CD4-positive, alpha-beta T cell treated with Interleukin-12 subunit alpha and Interleukin-12 subunit beta, for 1 hour (primary cell): Measurements from ENCODE around the gene DCANP1.

Source experiments
- DNase-seq: peaks from one replicate; pipeline ENCODE4 v3.0.0-alpha.2; 2020

DCANP1 gene

GRCh38 chr5:135456238-135457099 lies 9.3 kb upstream of the DCANP1 start:
- DNase-seq = peak; percentile 18

- DNase-seq = no peak
Observed at GRCh38 chr5:135455876-135456237, 8.7 kb upstream of the DCANP1 start.

GRCh38 chr5:135454946-135455345 lies 7.8 kb upstream of the DCANP1 start:
- DNase-seq = no peak

- no peak for DNase-seq
Observed at GRCh38 chr5:135453613-135454012, 6.5 kb upstream of the DCANP1 start.

GRCh38 chr5:135452321-135453030 lies 5.3 kb upstream of the DCANP1 start, which contains the start of gene TIFAB:
Gene TIFAB, minus strand, starts transcription at chr5:135452351. Its CDS starts 2,412 bp downstream, at chr5:135449939.
- no peak for DNase-seq

GRCh38 chr5:135451581-135452320 lies 4.6 kb upstream of the DCANP1 start:
- no peak for DNase-seq

- DNase-seq = no peak
Observed at GRCh38 chr5:135450952-135451351, 3.8 kb upstream of the DCANP1 start.

- no peak for DNase-seq
Observed at GRCh38 chr5:135450336-135450735, 3.2 kb upstream of the DCANP1 start.

- DNase-seq = no peak
Observed at GRCh38 chr5:135449644-135450043, 2.5 kb upstream of the DCANP1 start.

- DNase-seq = no peak
Observed at GRCh38 chr5:135448791-135449507, 1.8 kb upstream of the DCANP1 start.

- DNase-seq = no peak
Observed at GRCh38 chr5:135448071-135448739, 1.1 kb upstream of the DCANP1 start.

GRCh38 chr5:135446615-135447014 lies 533 bp downstream of the DCANP1 start:
- no peak for DNase-seq

GRCh38 chr5:135446206-135446605 lies 942 bp downstream of the DCANP1 start:
- DNase-seq = no peak

GRCh38 chr5:135445306-135445985 lies 1.7 kb downstream of the DCANP1 start:
- DNase-seq = no peak

- DNase-seq = no peak
Observed at GRCh38 chr5:135444881-135445280, 2.3 kb downstream of the DCANP1 start.

GRCh38 chr5:135444360-135444759 lies 2.8 kb downstream of the DCANP1 start:
- no peak for DNase-seq

- no peak for DNase-seq
Observed at GRCh38 chr5:135443161-135443960, 3.8 kb downstream of the DCANP1 start.

GRCh38 chr5:135442431-135443160 lies 4.6 kb downstream of the DCANP1 start:
- DNase-seq = no peak

- DNase-seq = no peak
Observed at GRCh38 chr5:135441919-135442318, 5.2 kb downstream of the DCANP1 start.

- no peak for DNase-seq
Observed at GRCh38 chr5:135441350-135441831, 5.8 kb downstream of the DCANP1 start.
